Measurements from ENCODE around the gene PICALM. TPM values are rescaled to one million over a fixed set of nuclear protein-coding genes. Genes with fewer than 3 reads are reported as not detected.

The PICALM gene
- total RNA-seq, 1 donor from 2014 or later: 111 TPM

- Mint-ChIP-seq H3K27ac (ENCODE audit: unreplicated experiment) (no peak overlapping the region), H3K9me3 (peaks cover 9% of the 10 kb centered on the region), H3K4me1 (no peaks in the 10 kb centered on the region), H3K27me3 (ENCODE audit: low read depth) (no peaks in the 10 kb centered on the region), H3K4me3 (no peak overlapping the region), H3K36me3 (ENCODE audit: low read depth) (no peaks in the 10 kb centered on the region)
- TF ChIP-seq, protein P1, sequence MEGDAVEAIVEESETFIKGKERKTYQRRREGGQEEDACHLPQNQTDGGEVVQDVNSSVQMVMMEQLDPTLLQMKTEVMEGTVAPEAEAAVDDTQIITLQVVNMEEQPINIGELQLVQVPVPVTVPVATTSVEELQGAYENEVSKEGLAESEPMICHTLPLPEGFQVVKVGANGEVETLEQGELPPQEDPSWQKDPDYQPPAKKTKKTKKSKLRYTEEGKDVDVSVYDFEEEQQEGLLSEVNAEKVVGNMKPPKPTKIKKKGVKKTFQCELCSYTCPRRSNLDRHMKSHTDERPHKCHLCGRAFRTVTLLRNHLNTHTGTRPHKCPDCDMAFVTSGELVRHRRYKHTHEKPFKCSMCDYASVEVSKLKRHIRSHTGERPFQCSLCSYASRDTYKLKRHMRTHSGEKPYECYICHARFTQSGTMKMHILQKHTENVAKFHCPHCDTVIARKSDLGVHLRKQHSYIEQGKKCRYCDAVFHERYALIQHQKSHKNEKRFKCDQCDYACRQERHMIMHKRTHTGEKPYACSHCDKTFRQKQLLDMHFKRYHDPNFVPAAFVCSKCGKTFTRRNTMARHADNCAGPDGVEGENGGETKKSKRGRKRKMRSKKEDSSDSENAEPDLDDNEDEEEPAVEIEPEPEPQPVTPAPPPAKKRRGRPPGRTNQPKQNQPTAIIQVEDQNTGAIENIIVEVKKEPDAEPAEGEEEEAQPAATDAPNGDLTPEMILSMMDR (conservative IDR thresholded peaks at IDR 0.05): no peak
- DNase-seq (ENCODE audit: low read depth, low spot score): no peak
These were observed 149.7 kb downstream of the PICALM start for GRCh38 chr11:85918910-85919794.

DNA sequence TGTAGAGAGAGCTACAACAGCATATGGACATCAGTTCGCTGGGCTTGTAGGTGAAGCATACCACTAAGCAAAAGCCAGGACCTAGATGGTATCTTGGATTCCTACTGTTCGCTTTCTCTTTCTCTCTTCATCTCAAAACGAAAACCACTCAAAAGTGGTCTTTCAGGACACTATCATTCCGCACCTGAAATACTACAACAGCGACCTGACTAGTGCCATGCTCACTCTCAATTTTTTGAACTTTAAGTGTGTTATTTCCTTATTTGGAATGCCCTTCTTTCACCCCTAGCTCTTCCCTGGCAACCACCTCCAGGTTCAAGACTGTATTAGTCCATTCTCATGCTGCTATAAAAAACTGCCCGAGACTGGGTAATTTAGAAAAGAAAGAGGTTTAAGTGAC lies 154.5 kb downstream of the PICALM start:
- H3K4me1 Mint-ChIP-seq: no peaks in the 10 kb centered on the region
- no peak for DNase-seq (ENCODE audit: low read depth, low spot score)
- no peak overlapping the region for H3K4me3 Mint-ChIP-seq
- H3K9me3 Mint-ChIP-seq: peaks cover 6% of the 10 kb centered on the region
- no peaks in the 10 kb centered on the region for H3K27me3 Mint-ChIP-seq (ENCODE audit: low read depth)
- no peaks in the 10 kb centered on the region for H3K36me3 Mint-ChIP-seq (ENCODE audit: low read depth)
- TF ChIP-seq, protein P1 (conservative IDR thresholded peaks at IDR 0.05): no peak
- no peak overlapping the region for H3K27ac Mint-ChIP-seq (ENCODE audit: unreplicated experiment)

GRCh38 chr11:85913513-85913912 lies 155.4 kb downstream of the PICALM start:
- H3K27me3 Mint-ChIP-seq (ENCODE audit: low read depth): no peaks in the 10 kb centered on the region
- peaks cover 6% of the 10 kb centered on the region for H3K9me3 Mint-ChIP-seq
- H3K36me3 Mint-ChIP-seq (ENCODE audit: low read depth): no peaks in the 10 kb centered on the region
- DNase-seq (ENCODE audit: low read depth, low spot score): no peak
- H3K4me3 Mint-ChIP-seq: no peak overlapping the region
- no peaks in the 10 kb centered on the region for H3K4me1 Mint-ChIP-seq
- no peak overlapping the region for H3K27ac Mint-ChIP-seq (ENCODE audit: unreplicated experiment)
- TF ChIP-seq, protein P1 (conservative IDR thresholded peaks at IDR 0.05): no peak

DNA sequence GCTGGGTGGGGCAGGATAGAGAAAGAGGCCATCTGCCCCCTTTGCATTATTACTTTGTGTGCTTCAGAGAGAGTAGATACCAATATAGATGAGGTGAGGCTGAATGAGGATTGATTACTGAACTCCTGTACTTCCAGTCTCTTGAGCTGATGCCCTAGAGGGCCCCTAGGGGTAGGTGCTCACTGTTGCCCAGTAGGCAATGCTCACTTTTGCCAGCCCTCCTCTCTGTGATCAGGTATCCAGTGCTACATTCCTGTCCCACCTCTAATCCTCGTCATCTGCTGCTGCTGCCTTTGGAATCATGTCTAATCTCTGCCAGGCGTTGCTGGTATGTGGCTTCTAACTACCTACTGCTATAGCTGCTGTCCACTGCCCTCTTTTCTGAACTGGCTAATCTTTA lies 156.5 kb downstream of the PICALM start:
- no peak overlapping the region for H3K4me3 Mint-ChIP-seq
- no peak for DNase-seq (ENCODE audit: low read depth, low spot score)
- H3K27me3 Mint-ChIP-seq (ENCODE audit: low read depth): no peaks in the 10 kb centered on the region
- peaks cover 6% of the 10 kb centered on the region for H3K9me3 Mint-ChIP-seq
- H3K27ac Mint-ChIP-seq (ENCODE audit: unreplicated experiment): no peak overlapping the region
- no peaks in the 10 kb centered on the region for H3K4me1 Mint-ChIP-seq
- H3K36me3 Mint-ChIP-seq (ENCODE audit: low read depth): no peaks in the 10 kb centered on the region
- TF ChIP-seq, protein P1 (conservative IDR thresholded peaks at IDR 0.05): no peak

Other genes with a start within 250 kb of the PICALM start
- not detected in 2 replicates for gene CCDC83, start 213.7 kb downstream of the PICALM start, total RNA-seq
- 39.2 and 41.8 TPM in 2 replicates for gene EED, start 175.7 kb upstream of the PICALM start, total RNA-seq
- gene HIKESHI, start 233.2 kb upstream of the PICALM start, total RNA-seq: 52.6 and 56.7 TPM in 2 replicates